ENCODE results near the gene DPEP3.
"Not testable (repeated sequence)": the region's sequence is repeated elsewhere in the genome, so short reads cannot be mapped to it uniquely, and the experiment has no call there.

DPEP3 gene

DNA sequence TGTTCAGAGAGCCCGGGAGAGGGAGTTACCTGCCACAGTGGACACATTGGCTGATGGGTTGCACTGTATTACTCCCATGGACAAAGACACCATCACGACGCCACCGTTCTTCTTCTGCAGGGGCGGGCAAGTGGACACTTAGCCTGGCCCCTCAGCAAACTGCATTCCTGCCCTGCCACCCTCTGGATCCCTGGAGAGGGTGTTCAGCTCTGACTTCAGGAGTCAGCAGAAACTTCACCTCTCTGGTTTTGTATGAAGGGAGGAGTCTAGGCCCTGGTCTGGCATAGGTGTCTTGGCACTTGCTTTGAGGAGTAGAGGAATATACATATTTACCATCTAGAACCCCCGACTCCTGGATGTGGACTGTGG, 9.7 kb upstream of the DPEP3 start:
- Histone ChIP-seq H3K9me3 (ENCODE audit: low read length) (no peaks in the 10 kb centered on the region), H3K4me1 (ENCODE audit: insufficient read depth, low read length) (no peaks in the 10 kb centered on the region), H3K27me3 (ENCODE audit: control insufficient read depth in 1 of 2, insufficient read depth in 2 of 2, low read length in 2 of 2) (no peaks in the 10 kb centered on the region), H3K27ac (ENCODE audit: low read depth, low read length) (no peak overlapping the region), H3K36me3 (ENCODE audit: insufficient read depth, low read length) (no peaks in the 10 kb centered on the region), H3K4me3 (ENCODE audit: low read depth in 1 of 2, low read length in 2 of 2) (no peak overlapping the region), H3K9ac (ENCODE audit: low read length) (no peak overlapping the region)

- Histone ChIP-seq H3K27ac (ENCODE audit: low read depth, low read length) (no peak overlapping the region), H3K36me3 (ENCODE audit: insufficient read depth, low read length) (no peaks in the 10 kb centered on the region), H3K9me3 (ENCODE audit: low read length) (no peaks in the 10 kb centered on the region), H3K9ac (ENCODE audit: low read length) (no peak overlapping the region), H3K4me3 (ENCODE audit: low read depth in 1 of 2, low read length in 2 of 2) (no peak overlapping the region), H3K27me3 (ENCODE audit: control insufficient read depth in 1 of 2, insufficient read depth in 2 of 2, low read length in 2 of 2) (no peaks in the 10 kb centered on the region), H3K4me1 (ENCODE audit: insufficient read depth, low read length) (no peaks in the 10 kb centered on the region)
These were observed 9.2 kb upstream of the DPEP3 start for GRCh38 chr16:67989322-67990017.

DNA sequence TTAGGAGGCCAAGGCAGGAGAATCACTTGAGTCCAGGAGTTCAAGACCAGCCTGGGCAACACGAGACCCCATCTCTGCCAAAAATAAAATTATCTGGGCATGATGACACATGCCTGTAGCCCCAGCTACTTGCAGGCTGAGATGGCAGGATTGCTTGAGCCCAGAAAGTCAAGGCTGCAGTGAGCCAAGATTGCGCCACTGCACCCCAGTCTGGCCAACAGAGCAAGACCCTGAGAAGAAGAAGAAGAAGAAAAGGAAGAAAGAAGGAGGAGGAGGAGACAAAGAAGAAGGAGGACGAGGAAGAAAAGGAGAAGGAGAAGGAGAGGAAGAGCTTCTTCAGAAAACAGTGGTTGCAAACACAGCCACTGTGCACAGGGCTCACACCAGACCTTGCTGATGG, 8.4 kb upstream of the DPEP3 start:
- Histone ChIP-seq H3K27me3 (ENCODE audit: control insufficient read depth in 1 of 2, insufficient read depth in 2 of 2, low read length in 2 of 2) (no peaks in the 10 kb centered on the region), H3K27ac (ENCODE audit: low read depth, low read length) (no peak overlapping the region), H3K9me3 (ENCODE audit: low read length) (no peaks in the 10 kb centered on the region), H3K4me1 (ENCODE audit: insufficient read depth, low read length) (no peaks in the 10 kb centered on the region), H3K36me3 (ENCODE audit: insufficient read depth, low read length) (no peaks in the 10 kb centered on the region), H3K9ac (ENCODE audit: low read length) (no peak overlapping the region), H3K4me3 (ENCODE audit: low read depth in 1 of 2, low read length in 2 of 2) (no peak overlapping the region)

GRCh38 chr16:67987460-67988160, 7.3 kb upstream of the DPEP3 start:
- Histone ChIP-seq H3K9ac (ENCODE audit: low read length) (no peak overlapping the region), H3K27me3 (ENCODE audit: control insufficient read depth in 1 of 2, insufficient read depth in 2 of 2, low read length in 2 of 2) (no peaks in the 10 kb centered on the region), H3K4me1 (ENCODE audit: insufficient read depth, low read length) (no peaks in the 10 kb centered on the region), H3K27ac (ENCODE audit: low read depth, low read length) (no peak overlapping the region), H3K36me3 (ENCODE audit: insufficient read depth, low read length) (no peaks in the 10 kb centered on the region), H3K9me3 (ENCODE audit: low read length) (no peaks in the 10 kb centered on the region), H3K4me3 (ENCODE audit: low read depth in 1 of 2, low read length in 2 of 2) (no peak overlapping the region)

GRCh38 chr16:67986949-67987348, 6.7 kb upstream of the DPEP3 start:
- no peaks in the 10 kb centered on the region for H3K9me3 ChIP-seq (ENCODE audit: low read length)
- no peak overlapping the region for H3K4me3 ChIP-seq (ENCODE audit: low read depth in 1 of 2, low read length in 2 of 2)
- H3K27ac ChIP-seq (ENCODE audit: low read depth, low read length): no peak overlapping the region
- H3K36me3 ChIP-seq (ENCODE audit: insufficient read depth, low read length): no peaks in the 10 kb centered on the region
- no peak overlapping the region for H3K9ac ChIP-seq (ENCODE audit: low read length)
- no peaks in the 10 kb centered on the region for H3K4me1 ChIP-seq (ENCODE audit: insufficient read depth, low read length)
- no peaks in the 10 kb centered on the region for H3K27me3 ChIP-seq (ENCODE audit: control insufficient read depth in 1 of 2, insufficient read depth in 2 of 2, low read length in 2 of 2)

DNA sequence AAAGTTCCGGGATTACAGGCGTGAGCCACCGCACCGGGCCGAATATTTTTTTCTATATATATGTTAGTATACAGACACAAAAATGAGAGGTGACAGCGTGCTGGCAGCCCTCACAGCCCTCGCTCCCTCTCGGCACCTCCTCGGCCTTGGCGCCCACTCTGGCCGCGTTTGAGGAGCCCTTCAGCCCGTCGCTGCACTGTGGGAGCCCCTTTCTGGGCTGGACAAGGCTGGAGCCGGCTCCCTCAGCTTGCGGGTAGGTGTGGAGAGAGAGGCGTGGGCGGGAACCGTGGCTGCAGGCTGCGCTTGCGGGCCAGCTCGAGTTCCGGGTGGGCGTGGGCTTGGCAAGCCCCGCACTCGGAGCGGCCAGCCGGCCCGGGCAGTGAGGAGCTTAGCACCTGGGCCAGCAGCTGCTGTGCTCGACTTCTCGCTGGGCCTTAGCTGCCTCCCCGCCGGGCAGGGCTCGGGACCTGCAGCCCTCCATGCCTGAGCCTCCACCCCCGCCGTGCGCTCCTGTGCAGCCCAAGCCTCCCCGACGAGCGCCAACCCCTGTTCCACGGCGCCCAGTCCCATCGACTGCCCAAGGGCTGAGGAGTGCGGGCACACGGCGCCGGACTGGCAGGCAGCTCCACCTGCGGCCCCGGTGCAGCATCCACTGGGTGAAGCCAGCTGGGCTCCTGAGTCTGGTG, 1.9 kb upstream of the DPEP3 start:
- no peaks in the 10 kb centered on the region for H3K9me3 ChIP-seq (ENCODE audit: low read length)
- H3K4me1 ChIP-seq (ENCODE audit: insufficient read depth, low read length): no peaks in the 10 kb centered on the region
- no peak overlapping the region for H3K9ac ChIP-seq (ENCODE audit: low read length)
- H3K4me3 ChIP-seq (ENCODE audit: low read depth in 1 of 2, low read length in 2 of 2): no peak overlapping the region
- H3K27me3 ChIP-seq (ENCODE audit: control insufficient read depth in 1 of 2, insufficient read depth in 2 of 2, low read length in 2 of 2): peaks cover 0 to 11% of the 10 kb centered on the region in 2 donors
- H3K36me3 ChIP-seq (ENCODE audit: insufficient read depth, low read length): no peaks in the 10 kb centered on the region
- no peak overlapping the region for H3K27ac ChIP-seq (ENCODE audit: low read depth, low read length)

DNA sequence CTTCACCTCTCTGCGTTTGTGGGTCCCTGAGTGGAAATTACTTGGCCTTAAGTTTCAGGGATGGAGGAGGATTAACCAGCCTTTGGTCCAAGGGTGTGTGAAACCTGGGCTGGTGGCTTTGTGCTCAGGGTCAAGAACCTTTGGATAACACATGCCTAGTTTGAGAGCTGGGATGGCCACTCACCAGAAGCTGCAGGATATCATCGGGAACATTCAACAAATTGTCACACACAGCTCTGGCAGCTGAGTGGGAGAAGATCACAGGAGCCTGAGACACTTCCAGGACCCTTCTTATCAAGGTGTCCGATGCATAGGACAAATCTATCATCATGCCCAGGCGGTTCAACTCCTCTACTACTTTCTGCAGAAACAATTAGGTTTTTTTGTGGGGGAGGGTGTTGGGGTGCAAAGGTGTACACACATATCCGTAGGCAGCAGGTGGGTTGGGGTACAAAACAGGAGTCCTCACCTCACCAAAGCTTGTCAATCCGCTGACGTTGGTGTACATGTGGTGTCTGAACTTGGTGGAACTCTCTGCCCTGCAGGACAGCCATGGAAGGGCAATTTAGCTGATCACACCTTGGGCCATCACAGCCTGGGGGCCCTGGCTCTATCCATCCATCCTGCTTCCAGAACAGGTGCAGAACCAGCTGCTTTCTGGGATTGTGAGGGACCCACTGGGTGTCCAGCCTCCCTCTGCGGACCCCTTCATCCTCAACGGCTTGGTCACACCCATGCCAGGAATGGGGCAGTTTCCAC, 2.7 kb downstream of the DPEP3 start:
- Histone ChIP-seq H3K36me3 (ENCODE audit: insufficient read depth, low read length) (no peaks in the 10 kb centered on the region), H3K27me3 (ENCODE audit: control insufficient read depth in 1 of 2, insufficient read depth in 2 of 2, low read length in 2 of 2) (peaks cover 0 to 11% of the 10 kb centered on the region in 2 donors), H3K9ac (ENCODE audit: low read length) (no peak overlapping the region), H3K27ac (ENCODE audit: low read depth, low read length) (no peak overlapping the region), H3K4me3 (ENCODE audit: low read depth in 1 of 2, low read length in 2 of 2) (no peak overlapping the region), H3K9me3 (ENCODE audit: low read length) (no peaks in the 10 kb centered on the region), H3K4me1 (ENCODE audit: insufficient read depth, low read length) (no peaks in the 10 kb centered on the region)

DNA sequence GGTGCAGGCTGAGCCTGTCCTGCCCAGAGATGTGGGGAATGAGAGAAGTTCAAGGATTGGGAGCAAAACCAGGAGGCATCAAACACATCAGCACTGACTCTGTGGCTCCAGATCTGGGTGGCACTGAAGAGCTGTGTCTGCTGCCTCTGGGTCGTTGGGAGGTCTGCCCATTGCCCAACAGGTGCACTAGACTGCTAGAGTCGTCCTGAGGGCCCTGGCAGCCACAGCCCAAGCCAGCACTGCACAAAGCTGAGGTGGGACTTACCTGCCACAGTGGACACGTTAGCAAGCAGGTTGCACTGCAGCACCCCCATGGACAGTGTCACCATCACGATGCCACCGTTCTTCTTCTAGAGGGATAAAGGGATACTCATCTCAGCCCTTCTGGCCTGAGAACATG, 3.3 kb downstream of the DPEP3 start:
- Histone ChIP-seq H3K27me3 (ENCODE audit: control insufficient read depth in 1 of 2, insufficient read depth in 2 of 2, low read length in 2 of 2) (peaks cover 0 to 11% of the 10 kb centered on the region in 2 donors), H3K9me3 (ENCODE audit: low read length) (no peaks in the 10 kb centered on the region), H3K27ac (ENCODE audit: low read depth, low read length) (no peak overlapping the region), H3K4me3 (ENCODE audit: low read depth in 1 of 2, low read length in 2 of 2) (no peak overlapping the region), H3K9ac (ENCODE audit: low read length) (no peak overlapping the region), H3K36me3 (ENCODE audit: insufficient read depth, low read length) (no peaks in the 10 kb centered on the region), H3K4me1 (ENCODE audit: insufficient read depth, low read length) (no peaks in the 10 kb centered on the region)

DNA sequence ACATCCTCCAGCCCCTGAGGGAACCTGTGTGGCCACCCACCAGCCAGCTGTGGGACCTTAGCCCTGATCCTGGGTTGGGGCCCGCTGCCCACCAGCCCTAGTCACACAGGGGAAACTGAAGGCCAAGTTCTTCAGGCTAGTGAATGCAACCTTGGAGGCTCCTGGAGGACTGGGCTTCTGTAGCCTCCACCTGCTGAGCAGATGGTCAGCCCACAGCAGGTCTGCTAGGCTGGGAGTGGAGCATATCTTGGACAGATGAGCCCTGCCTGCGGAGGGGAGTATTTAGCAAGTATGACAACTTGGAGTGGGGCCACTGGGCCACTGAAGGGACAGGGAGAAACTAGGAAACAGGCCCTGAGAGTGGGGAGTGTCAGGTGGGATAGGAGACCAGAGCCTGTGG, 4.1 kb downstream of the DPEP3 start:
- no peaks in the 10 kb centered on the region for H3K4me1 ChIP-seq (ENCODE audit: insufficient read depth, low read length)
- no peak overlapping the region for H3K4me3 ChIP-seq (ENCODE audit: low read depth in 1 of 2, low read length in 2 of 2)
- no peak overlapping the region for H3K9ac ChIP-seq (ENCODE audit: low read length)
- H3K36me3 ChIP-seq (ENCODE audit: insufficient read depth, low read length): no peaks in the 10 kb centered on the region
- H3K27me3 ChIP-seq (ENCODE audit: control insufficient read depth in 1 of 2, insufficient read depth in 2 of 2, low read length in 2 of 2): peaks cover 0 to 11% of the 10 kb centered on the region in 2 donors
- H3K9me3 ChIP-seq (ENCODE audit: low read length): no peaks in the 10 kb centered on the region
- H3K27ac ChIP-seq (ENCODE audit: low read depth, low read length): no peak overlapping the region

DNA sequence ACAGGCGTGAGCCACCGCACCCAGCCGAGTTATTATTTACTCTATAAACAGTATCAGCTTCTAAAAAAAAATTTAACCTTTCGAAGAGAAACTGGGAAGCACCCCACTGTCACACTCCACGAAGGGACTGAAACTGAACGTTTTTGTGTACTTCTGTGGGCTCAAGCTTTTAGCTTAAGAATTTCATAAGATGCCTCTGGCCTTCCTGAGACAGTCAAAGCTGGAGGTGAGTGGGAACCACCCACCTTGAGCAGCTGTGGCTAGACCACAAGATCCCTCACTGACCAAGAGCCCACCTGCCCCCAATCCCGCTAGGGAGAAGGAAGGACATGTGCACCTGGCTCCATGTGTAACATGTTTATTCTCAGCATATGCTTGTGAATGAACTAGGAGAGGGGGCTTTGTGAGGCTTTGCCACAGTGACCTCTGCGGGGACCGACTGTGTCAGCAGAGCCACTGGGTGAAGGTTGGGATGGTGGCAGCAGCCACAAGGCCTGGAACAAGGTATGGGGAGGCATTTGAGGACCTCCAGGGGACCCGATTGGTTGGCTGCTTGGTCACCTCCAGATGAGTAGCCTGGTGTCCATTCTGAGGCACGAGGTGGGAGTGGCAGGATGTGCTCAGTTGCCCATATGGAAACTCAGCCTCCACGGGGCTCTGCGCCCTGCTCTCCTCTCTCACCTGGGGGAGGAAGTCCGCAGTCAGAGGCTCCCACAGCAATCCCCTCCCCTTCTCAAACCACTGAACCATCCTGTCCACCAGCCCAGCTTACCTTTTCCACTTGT, 4.8 kb downstream of the DPEP3 start:
- Histone ChIP-seq H3K27ac (ENCODE audit: low read depth, low read length) (no peak overlapping the region), H3K36me3 (ENCODE audit: insufficient read depth, low read length) (no peaks in the 10 kb centered on the region), H3K4me3 (ENCODE audit: low read depth in 1 of 2, low read length in 2 of 2) (no peak overlapping the region), H3K9ac (ENCODE audit: low read length) (no peak overlapping the region), H3K9me3 (ENCODE audit: low read length) (no peaks in the 10 kb centered on the region), H3K27me3 (ENCODE audit: control insufficient read depth in 1 of 2, insufficient read depth in 2 of 2, low read length in 2 of 2) (peaks cover 0 to 11% of the 10 kb centered on the region in 2 donors), H3K4me1 (ENCODE audit: insufficient read depth, low read length) (no peaks in the 10 kb centered on the region)

DNA sequence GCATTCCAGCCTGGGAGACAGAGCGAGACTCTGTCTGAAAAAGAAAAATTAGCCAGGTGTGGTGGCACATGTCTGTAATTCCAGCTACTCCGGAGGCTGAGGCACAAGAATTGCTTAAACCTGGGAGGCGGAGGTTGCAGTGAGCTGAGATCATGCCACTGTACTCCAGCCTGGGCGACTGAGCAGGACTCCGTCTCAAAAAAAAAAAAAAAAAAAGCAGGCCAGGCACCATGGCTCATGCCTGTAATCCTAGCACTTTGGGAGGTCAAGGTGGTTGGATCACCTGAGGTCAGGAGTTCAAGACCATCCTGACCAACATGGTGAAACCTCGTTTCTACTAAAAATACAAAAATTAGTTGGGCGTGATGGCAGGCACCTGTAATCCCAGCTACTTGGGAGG, 8.0 kb downstream of the DPEP3 start:
- H3K9me3 ChIP-seq (ENCODE audit: low read length); H3K4me3 ChIP-seq (ENCODE audit: low read depth in 1 of 2, low read length in 2 of 2); H3K36me3 ChIP-seq (ENCODE audit: insufficient read depth, low read length); H3K9ac ChIP-seq (ENCODE audit: low read length); H3K27ac ChIP-seq (ENCODE audit: low read depth, low read length); H3K4me1 ChIP-seq (ENCODE audit: insufficient read depth, low read length); H3K27me3 ChIP-seq (ENCODE audit: control insufficient read depth in 1 of 2, insufficient read depth in 2 of 2, low read length in 2 of 2): not testable (repeated sequence)
